ENCODE results near the gene CACFD1.

Gene CACFD1

GRCh38 chr9:133491656-133491925 lies 31.8 kb downstream of the CACFD1 start:
- CTCF ChIA-PET: no interaction called here
- TF ChIP-seq HDGF (IDR thresholded peaks at IDR 0.05; ENCODE audit: borderline replicate concordance) (no peak), LEF1 (IDR thresholded peaks at IDR 0.05; ENCODE audit: borderline replicate concordance) (no peak), ELF4 (IDR thresholded peaks at IDR 0.05) (no peak), SP1 (IDR thresholded peaks at IDR 0.05) (no peak), SUZ12 (IDR thresholded peaks at IDR 0.05) (no peak), BHLHE40 (IDR thresholded peaks at IDR 0.05; ENCODE audit: borderline replicate concordance) (no peak), ZNF384 (IDR thresholded peaks at IDR 0.05) (no peak), ARNT (IDR thresholded peaks at IDR 0.05) (no peak), FOXA1 (IDR thresholded peaks at IDR 0.05) (no peak), CTBP1 (IDR thresholded peaks at IDR 0.05; ENCODE audit: borderline replicate concordance) (no peak), PKNOX1 (IDR thresholded peaks at IDR 0.05) (no peak)
- POLR2A ChIA-PET: no interaction called here
- DNase-seq (ENCODE audit: extremely low spot score): no peak

- TF ChIP-seq FOXA1 (IDR thresholded peaks at IDR 0.05) (no peak), FOXK2 (IDR thresholded peaks at IDR 0.05) (no peak), SP1 (IDR thresholded peaks at IDR 0.05) (no peak), TARDBP (IDR thresholded peaks at IDR 0.05) (no peak), ELF4 (IDR thresholded peaks at IDR 0.05) (no peak), HDGF (IDR thresholded peaks at IDR 0.05; ENCODE audit: borderline replicate concordance) (no peak), L3MBTL2 (conservative IDR thresholded peaks at IDR 0.05) (no peak), PKNOX1 (IDR thresholded peaks at IDR 0.05) (no peak), LEF1 (IDR thresholded peaks at IDR 0.05; ENCODE audit: borderline replicate concordance) (no peak), CTBP1 (IDR thresholded peaks at IDR 0.05; ENCODE audit: borderline replicate concordance) (no peak), FOXM1 (IDR thresholded peaks at IDR 0.05; ENCODE audit: borderline replicate concordance) (no peak), ARNT (IDR thresholded peaks at IDR 0.05) (no peak), BHLHE40 (IDR thresholded peaks at IDR 0.05; ENCODE audit: borderline replicate concordance) (no peak), NFRKB (IDR thresholded peaks at IDR 0.05) (no peak)
- ChIA-PET POLR2A (no interaction called here), CTCF (no interaction called here)
- DNase-seq (ENCODE audit: extremely low spot score): no peak
Observed at GRCh38 chr9:133492061-133493021, 32.6 kb downstream of the CACFD1 start.

- TF ChIP-seq ARNT (IDR thresholded peaks at IDR 0.05): no peak
- no peak for TF ChIP-seq FOXK2 (IDR thresholded peaks at IDR 0.05)
- TF ChIP-seq ZNF384 (IDR thresholded peaks at IDR 0.05): no peak
- no peak for TF ChIP-seq CTBP1 (IDR thresholded peaks at IDR 0.05; ENCODE audit: borderline replicate concordance)
- no peak for TF ChIP-seq FOXM1 (IDR thresholded peaks at IDR 0.05; ENCODE audit: borderline replicate concordance)
- no peak for TF ChIP-seq PKNOX1 (IDR thresholded peaks at IDR 0.05)
- TF ChIP-seq SUZ12 (IDR thresholded peaks at IDR 0.05): no peak
- TF ChIP-seq ELF4 (IDR thresholded peaks at IDR 0.05): no peak
- no peak for TF ChIP-seq BHLHE40 (IDR thresholded peaks at IDR 0.05; ENCODE audit: borderline replicate concordance)
- no peak for TF ChIP-seq LEF1 (IDR thresholded peaks at IDR 0.05; ENCODE audit: borderline replicate concordance)
- TF ChIP-seq NFRKB (IDR thresholded peaks at IDR 0.05): no peak
- TF ChIP-seq FOXA1 (IDR thresholded peaks at IDR 0.05): no peak
- no peak for TF ChIP-seq TARDBP (IDR thresholded peaks at IDR 0.05)
- TF ChIP-seq HDGF (IDR thresholded peaks at IDR 0.05; ENCODE audit: borderline replicate concordance): no peak
- no peak for TF ChIP-seq L3MBTL2 (conservative IDR thresholded peaks at IDR 0.05)
- POLR2A ChIA-PET: no interaction called here
- CTCF ChIA-PET: no interaction called here
- DNase-seq (ENCODE audit: extremely low spot score): no peak
Observed at GRCh38 chr9:133493428-133493827, 33.6 kb downstream of the CACFD1 start.

GRCh38 chr9:133493845-133494540 lies 34.2 kb downstream of the CACFD1 start:
- POLR2A ChIA-PET: no interaction called here
- no peak for TF ChIP-seq FOXK2 (IDR thresholded peaks at IDR 0.05)
- no peak for TF ChIP-seq ZNF384 (IDR thresholded peaks at IDR 0.05)
- TF ChIP-seq L3MBTL2 (conservative IDR thresholded peaks at IDR 0.05): no peak
- no peak for TF ChIP-seq FOXM1 (IDR thresholded peaks at IDR 0.05; ENCODE audit: borderline replicate concordance)
- no peak for TF ChIP-seq BHLHE40 (IDR thresholded peaks at IDR 0.05; ENCODE audit: borderline replicate concordance)
- no peak for TF ChIP-seq SUZ12 (IDR thresholded peaks at IDR 0.05)
- TF ChIP-seq NFRKB (IDR thresholded peaks at IDR 0.05): no peak
- TF ChIP-seq CTBP1 (IDR thresholded peaks at IDR 0.05; ENCODE audit: borderline replicate concordance): no peak
- no peak for TF ChIP-seq SP1 (IDR thresholded peaks at IDR 0.05)
- TF ChIP-seq PKNOX1 (IDR thresholded peaks at IDR 0.05): no peak
- TF ChIP-seq HDGF (IDR thresholded peaks at IDR 0.05; ENCODE audit: borderline replicate concordance): no peak
- no peak for TF ChIP-seq ELF4 (IDR thresholded peaks at IDR 0.05)
- TF ChIP-seq TARDBP (IDR thresholded peaks at IDR 0.05): no peak
- DNase-seq (ENCODE audit: extremely low spot score): no peak
- CTCF ChIA-PET: no interaction called here

Measured in HEK293T (cell line).